ENCODE results near the gene ZFP62.

DNA sequence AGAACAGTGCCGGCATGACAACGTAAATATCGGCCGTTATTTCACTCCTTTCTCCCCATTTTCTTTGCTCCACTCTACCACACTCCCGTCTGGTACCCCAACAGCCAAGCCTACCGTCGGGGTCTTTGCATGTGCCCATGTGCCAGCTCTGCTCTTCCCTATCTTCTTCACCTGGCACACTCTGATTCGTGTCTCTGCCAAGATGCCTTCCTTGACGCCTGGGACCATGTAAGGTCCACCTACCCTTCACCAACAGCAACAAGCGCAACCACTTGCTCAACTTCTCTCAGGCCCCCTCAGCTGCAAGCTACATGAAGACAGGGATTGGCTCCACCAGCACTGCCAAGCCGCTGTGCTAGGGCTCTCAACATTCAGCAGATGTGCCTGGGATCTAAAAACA lies 62.9 kb downstream of the ZFP62 start:
- TF ChIP-seq, protein P1, sequence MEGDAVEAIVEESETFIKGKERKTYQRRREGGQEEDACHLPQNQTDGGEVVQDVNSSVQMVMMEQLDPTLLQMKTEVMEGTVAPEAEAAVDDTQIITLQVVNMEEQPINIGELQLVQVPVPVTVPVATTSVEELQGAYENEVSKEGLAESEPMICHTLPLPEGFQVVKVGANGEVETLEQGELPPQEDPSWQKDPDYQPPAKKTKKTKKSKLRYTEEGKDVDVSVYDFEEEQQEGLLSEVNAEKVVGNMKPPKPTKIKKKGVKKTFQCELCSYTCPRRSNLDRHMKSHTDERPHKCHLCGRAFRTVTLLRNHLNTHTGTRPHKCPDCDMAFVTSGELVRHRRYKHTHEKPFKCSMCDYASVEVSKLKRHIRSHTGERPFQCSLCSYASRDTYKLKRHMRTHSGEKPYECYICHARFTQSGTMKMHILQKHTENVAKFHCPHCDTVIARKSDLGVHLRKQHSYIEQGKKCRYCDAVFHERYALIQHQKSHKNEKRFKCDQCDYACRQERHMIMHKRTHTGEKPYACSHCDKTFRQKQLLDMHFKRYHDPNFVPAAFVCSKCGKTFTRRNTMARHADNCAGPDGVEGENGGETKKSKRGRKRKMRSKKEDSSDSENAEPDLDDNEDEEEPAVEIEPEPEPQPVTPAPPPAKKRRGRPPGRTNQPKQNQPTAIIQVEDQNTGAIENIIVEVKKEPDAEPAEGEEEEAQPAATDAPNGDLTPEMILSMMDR (conservative IDR thresholded peaks at IDR 0.05 in 1 of 2, IDR thresholded peaks at IDR 0.05 in 1 of 2; ENCODE audit: extremely low read depth in 1 of 2, insufficient read depth in 1 of 2, low read depth in 1 of 2, low read length in 2 of 2), result no peak
- TF ChIP-seq EZH2 (IDR thresholded peaks at IDR 0.05; ENCODE audit: borderline replicate concordance, low read length), result no peak

All from mammary epithelial cell (primary cell).